GM19395 (cell line): ENCODE measurements around the gene SPHKAP.
A peak's percentile ranks its signal among the peaks of the same experiment; 100 is the strongest.
"Not testable (repeated sequence)": the region's sequence is repeated elsewhere in the genome, so short reads cannot be mapped to it uniquely, and the experiment has no call there.

Experiments
- ATAC-seq: cut with Tn5 transposase; IDR thresholded peaks from one replicate; pipeline ENCODE4 v1.9.1; 2021; ENCODE audit warnings: mild to moderate bottlenecking, moderate library complexity; ENCODE audit not compliant: unreplicated experiment

Gene SPHKAP

GRCh38 chr2:228094377-228094921 lies 87.0 kb downstream of the SPHKAP start:
- no peak for ATAC-seq

GRCh38 chr2:228092056-228092455 lies 89.4 kb downstream of the SPHKAP start:
- ATAC-seq: no peak

GRCh38 chr2:228086561-228086960 lies 94.9 kb downstream of the SPHKAP start:
- ATAC-seq: no peak

- no peak for ATAC-seq
Measured at GRCh38 chr2:228084717-228085116, 96.8 kb downstream of the SPHKAP start.

- ATAC-seq: no peak
Measured at GRCh38 chr2:228083131-228083530, 98.4 kb downstream of the SPHKAP start.

- ATAC-seq: no peak
Measured at GRCh38 chr2:228082571-228082970, 98.9 kb downstream of the SPHKAP start.

- ATAC-seq: no peak
Measured at GRCh38 chr2:228079194-228079593, 102.3 kb downstream of the SPHKAP start.

GRCh38 chr2:228076695-228077094 lies 104.8 kb downstream of the SPHKAP start:
- ATAC-seq: not testable (repeated sequence)

- ATAC-seq: no peak
Measured at GRCh38 chr2:228072669-228073068, 108.8 kb downstream of the SPHKAP start.

GRCh38 chr2:228067309-228067708 lies 114.2 kb downstream of the SPHKAP start:
- no peak for ATAC-seq

GRCh38 chr2:228066126-228066798 lies 115.2 kb downstream of the SPHKAP start:
- no peak for ATAC-seq

GRCh38 chr2:228065686-228066085 lies 115.8 kb downstream of the SPHKAP start:
- no peak for ATAC-seq

GRCh38 chr2:228064796-228065315 lies 116.6 kb downstream of the SPHKAP start:
- no peak for ATAC-seq

- ATAC-seq: no peak
Measured at GRCh38 chr2:228064024-228064423, 117.5 kb downstream of the SPHKAP start.

- no peak for ATAC-seq
Measured at GRCh38 chr2:228063558-228063957, 117.9 kb downstream of the SPHKAP start.

GRCh38 chr2:228059735-228060134 lies 121.8 kb downstream of the SPHKAP start:
- ATAC-seq: no peak

GRCh38 chr2:228056293-228057097 lies 125.0 kb downstream of the SPHKAP start:
- no peak for ATAC-seq

- ATAC-seq: peak; percentile 56
Measured at GRCh38 chr2:228048838-228049490, 132.5 kb downstream of the SPHKAP start.

- no peak for ATAC-seq
Measured at GRCh38 chr2:228040995-228041394, 140.5 kb downstream of the SPHKAP start.

GRCh38 chr2:228039752-228040534 lies 141.5 kb downstream of the SPHKAP start:
- peak; percentile 95 for ATAC-seq
